ENCODE measurements around the gene TRAPPC1.
"Not testable (repeated sequence)": the region's sequence is repeated elsewhere in the genome, so short reads cannot be mapped to it uniquely, and the experiment has no call there.

TRAPPC1 gene, protein sequence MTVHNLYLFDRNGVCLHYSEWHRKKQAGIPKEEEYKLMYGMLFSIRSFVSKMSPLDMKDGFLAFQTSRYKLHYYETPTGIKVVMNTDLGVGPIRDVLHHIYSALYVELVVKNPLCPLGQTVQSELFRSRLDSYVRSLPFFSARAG

DNA sequence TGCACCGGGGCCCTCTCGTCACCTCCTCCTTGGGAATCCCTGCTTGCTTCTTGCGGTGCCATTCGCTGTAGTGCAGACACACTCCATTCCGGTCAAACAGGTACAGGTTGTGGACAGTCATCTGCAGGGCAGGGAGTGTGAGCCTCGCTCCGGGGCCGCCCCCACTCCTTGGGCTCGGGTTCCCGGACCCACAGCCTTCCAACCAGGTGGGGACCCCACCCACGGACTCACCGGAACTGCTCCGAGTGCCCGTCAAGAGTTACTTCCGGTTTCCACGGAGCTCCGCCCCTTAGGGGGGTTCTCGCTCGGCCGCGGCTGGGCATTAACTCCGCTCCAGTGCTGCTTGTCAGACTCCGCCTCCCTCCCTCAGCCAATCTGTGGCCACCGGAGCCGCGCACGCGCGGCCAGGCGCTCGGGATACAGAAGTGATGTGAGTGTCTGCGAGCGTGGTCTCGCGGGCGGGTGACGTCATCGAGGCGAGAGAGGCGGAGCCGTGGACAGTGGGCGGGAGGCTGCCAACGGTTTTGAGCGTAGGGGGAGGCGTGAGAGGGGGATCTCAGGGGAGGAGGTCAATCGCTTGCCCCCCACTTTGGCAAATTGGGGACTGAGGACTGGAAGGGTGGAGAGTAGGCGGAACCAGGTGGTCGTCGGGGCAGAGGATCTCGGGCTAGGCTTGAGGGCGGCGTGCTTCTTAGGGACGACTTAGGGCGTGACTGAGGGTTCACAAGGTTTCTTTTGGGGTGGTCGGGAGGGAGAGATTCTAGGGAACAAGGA lies at the start of gene TRAPPC1, which contains the start of gene CNTROB:
TSS of gene TRAPPC1 (minus strand) at position 238 of the 774 bp plus-strand sequence. CDS start at position 121, 117 bp downstream.
TSS of gene CNTROB (plus strand) at position 498 of the 774 bp plus-strand sequence. CDS start 874 bp downstream, outside the sequence.
- peak; percentile 94 for DNase-seq (ENCODE audit: low spot score)

DNA sequence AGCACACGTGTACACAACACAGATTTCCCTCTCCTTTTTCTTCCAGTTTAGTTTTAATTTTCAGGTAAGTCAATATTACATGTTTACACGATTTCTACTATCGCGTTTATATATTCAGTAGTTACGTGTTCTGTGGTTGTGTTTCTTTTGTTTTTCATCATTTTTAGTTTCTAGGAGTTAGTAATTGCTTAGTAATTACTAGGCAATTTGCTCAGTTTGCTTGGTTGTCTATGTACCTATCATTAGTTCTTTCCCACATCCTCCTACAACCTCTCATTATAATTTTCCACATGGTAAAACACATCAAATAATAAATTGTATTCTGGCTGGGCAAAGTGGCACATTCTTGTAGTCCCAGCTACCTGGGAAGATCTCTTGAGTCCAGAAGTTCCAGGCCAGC lies 46.1 kb upstream of the TRAPPC1 start:
- no peak for DNase-seq (ENCODE audit: low spot score)

DNA sequence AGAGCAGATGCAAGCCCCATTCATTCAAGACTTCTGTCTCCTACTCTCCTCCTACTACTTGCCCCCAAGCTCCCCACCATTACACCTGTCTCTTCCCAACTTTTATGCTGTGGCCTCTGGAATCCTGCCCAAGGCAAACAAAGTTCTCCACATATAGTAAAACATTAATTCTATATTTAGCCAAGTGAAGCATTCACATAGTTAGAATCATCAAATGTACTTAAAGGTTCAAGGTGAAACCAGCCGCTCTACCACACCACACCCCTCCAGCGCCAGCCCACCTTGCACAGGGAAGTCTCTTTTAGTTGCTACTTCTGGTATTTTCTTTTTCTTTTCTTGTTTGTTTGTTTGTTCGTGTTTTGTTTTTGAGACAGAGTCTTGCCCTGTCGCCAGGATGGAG lies 45.3 kb upstream of the TRAPPC1 start:
- DNase-seq (ENCODE audit: low spot score), result no peak

DNA sequence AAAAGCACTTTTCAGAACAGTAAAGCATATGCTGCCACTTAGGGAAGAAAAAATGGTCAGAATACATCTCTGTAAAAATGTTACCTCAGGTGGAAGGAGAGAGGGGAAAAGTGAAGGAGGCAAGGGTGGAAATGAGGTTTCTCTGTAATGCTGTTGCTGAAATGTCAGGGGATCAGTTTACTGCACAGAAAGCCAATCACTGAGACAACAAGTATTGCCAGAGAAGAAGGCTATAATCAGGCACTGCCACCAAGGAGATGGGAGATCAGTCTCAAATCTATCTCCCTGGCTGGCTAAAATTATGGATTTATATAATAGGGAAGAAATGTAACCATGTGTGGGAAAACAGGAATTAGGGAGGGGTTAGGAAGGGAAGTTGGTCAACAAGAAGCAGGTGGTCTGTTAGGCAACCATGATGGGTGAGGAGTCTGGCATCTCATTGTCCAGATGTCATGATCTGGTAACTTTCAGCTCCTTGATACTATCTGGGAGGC lies 42.9 kb upstream of the TRAPPC1 start:
- DNase-seq (ENCODE audit: low spot score), result no peak

DNA sequence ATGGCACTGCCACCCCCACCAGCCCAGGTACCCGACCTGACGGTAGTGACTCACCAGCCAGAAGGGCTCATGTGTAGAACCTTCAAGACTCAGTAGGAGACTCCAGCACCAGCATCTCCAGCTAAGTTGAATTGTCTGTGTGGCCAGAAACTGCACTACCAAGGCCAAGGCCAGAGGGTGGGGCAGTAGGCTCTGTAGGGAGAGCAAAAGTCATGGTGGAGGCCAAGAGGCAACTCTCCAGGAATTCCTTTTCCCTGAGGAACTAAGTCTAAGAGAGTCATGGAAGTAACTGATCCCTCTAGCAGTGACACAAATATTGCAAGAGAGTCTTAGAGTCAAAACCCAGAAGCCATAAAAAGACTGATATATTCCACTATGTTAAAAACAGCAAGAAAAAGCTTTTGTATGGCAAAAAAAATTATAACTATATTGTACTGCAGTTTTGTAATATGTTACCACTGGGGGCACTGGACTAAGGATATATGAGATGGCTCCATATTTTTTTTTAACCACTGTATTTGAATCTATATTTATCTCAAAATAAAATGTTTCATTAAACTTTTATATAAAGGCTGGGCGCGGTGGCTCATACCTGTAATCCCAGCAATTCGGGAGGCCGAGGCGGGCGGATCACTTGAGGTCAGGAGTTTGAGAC lies 40.5 kb upstream of the TRAPPC1 start:
- no peak for DNase-seq (ENCODE audit: low spot score)

DNA sequence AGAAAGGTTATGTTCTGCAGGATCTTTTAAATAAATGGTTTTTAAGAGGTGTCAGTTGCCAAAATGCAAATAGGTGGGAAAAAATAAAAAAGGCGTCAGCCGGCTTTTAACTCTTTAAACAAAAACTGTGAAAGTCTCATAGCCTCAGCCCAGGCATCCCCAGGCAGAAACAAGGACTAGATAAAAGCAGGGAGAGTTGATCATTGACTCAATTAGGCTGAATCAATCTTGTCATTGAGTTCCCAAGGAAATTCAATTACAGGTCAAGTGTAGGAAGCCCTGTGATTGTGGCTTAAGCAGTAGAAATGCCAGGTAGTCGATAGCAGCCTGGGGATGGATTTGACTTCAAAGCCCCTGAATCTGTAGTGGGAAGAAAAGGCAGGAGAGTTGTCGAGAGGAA lies 39.9 kb upstream of the TRAPPC1 start:
- DNase-seq (ENCODE audit: low spot score), result no peak

DNA sequence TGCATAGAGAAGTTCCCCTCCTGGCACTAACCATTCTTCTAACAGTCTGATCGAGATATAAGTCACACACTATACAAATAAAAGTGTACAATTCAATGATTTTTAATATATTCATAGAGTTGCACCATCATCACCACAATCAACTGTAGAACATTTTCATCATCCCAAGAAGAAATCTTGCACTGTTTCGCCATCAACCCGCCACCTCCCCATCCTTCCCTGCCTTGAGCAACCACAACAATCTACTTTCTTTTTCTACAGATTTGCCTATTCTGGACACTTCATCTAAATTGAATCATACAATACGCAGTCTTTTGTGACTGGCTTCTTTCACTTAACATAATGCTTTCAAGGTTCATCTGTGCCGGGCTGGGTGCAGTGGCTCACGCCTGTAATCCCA lies 37.7 kb upstream of the TRAPPC1 start:
- DNase-seq (ENCODE audit: low spot score), result no peak

DNA sequence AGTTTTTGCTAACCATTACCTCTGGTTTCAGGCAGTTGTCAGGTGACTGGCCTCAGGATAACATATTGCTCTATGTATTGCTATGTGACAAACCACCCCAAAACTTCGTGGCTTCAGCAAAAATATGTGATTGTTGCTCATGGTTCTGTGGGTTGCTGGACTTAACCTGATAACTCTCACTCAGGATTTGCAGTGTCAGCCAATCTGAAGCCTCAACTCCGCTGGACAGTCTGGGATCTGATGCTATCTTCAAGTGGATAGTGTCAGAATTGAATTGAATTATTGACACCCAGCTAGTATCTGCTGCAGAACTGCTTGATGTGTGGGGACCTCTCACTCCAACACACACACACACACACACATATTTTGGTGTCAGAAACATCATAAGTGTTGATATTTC lies 36.0 kb upstream of the TRAPPC1 start:
- DNase-seq (ENCODE audit: low spot score), result no peak

DNA sequence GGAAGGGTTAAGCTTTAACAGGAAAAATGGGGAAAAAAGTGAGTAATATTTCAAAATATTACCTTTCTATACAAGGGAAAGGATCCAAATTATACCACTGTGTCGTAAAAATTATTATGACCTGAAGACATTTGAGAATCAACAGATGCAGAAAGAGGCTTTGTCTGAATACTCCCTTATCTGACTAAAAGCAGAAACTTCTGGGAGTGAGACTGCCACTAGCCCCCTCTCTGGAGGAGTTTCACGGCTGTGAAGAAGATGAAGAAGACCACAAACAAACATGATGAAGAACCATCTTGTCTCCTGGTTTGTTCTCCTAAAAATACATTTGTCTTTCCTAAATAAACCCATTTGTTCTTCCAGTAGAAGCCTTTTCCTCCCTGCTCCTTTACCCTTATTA lies 29.7 kb upstream of the TRAPPC1 start:
- DNase-seq (ENCODE audit: low spot score), result no peak

DNA sequence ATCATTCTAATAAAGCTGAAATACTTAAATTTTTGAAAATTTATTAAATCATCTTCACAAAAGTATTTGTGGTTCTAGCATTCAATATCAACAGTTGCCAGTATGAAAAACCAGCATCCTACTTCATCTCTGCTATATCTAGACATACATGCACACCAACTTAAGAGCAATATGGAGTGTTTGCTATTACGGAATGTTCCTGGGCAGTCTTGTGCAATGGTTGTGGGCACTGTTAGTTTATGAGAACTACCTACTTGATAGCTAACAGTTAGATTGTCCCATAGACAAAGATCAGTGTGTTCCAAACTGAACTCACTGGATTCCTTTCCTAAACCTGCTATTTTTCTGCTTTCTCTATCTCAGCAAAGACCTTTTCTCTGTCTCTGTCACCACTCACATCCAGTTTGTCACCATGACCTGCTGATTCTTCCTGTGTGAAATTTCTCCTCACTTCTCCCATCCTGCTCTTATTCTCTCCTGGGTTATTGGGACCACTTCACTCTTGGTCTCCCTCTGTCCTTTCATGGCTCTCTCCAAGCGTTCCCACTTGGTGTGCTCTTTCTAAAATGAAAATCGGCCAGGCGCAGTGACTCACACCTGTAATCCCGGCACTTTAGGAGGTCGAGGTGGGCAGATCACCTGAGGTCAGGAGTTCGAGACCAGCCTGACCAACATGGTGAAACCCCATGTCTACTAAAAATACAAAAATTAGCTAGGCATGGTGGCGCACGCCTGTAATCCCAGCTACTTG lies 27.9 kb upstream of the TRAPPC1 start:
- no peak for DNase-seq (ENCODE audit: low spot score)

DNA sequence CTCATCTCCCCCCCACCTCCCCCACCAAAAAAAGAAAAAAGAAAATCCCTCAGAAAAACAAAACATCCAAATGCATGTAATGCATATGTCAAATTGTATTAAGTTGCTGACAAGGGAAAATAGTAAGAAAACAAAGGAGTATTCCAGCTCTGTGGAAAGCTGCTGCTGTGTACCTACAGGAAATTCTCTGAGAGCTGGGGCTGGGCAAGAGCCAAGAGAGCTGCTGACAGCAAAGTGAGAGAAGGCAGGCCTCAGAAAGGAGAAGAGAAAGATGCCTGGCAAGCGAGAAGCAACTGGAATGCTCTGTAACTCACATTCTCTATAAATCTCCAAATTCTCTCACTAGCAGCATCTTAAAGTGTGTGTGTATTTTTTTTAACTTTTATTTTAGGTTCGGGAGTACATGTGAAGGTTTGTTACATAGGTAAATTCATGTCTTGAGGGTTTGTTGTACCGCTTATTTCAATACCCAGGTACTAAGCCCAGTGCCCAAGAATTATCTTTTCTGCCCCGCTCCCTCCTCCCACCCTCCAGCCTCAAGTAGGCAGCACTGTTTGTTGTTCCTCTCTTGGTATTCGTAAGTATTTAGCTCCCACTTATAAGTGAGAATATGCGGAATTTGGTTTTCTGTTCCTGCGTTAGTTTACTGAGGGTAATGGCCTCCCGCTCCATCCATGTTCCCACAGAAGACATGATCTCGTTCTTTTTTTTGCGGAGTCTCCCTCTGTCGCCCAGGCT lies 24.7 kb upstream of the TRAPPC1 start:
- no peak for DNase-seq (ENCODE audit: low spot score)

DNA sequence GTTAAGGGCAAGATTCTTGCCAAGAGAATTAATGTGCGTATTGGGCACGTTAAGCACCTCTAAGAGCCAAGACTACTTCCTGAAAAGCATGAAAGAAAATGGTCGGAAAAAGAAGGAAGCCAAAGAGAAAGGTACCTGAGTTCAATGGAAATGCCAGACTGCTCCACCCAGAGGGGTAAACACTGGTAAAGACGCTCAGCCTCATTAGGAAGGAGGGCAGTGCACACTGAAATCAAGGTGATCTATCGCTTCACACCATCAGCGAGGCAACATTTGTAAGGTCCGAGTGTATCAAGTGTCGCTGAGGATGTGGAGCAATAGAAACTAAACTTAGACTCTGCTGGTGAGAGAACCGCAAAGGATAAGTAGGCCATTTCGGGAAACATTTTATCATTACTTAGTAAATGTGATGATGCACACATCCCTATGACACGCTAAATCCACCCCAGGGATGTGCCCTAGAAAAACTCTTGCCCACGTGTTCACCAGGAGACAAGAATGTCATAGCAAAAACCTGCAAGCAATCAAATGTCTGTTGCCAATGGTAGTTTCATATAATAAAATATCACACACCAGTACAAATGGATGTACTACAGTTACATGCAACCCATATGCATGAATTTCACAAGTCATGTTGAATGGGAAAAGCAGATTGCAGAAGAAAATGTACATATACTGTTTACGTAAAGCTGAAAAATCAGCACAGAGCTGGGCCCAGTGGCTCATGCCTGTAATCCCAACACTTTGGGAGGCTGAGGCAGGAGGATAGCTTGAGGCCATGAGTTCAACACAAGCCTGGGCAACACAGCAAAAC lies 23.9 kb upstream of the TRAPPC1 start:
- DNase-seq (ENCODE audit: low spot score), result no peak

DNA sequence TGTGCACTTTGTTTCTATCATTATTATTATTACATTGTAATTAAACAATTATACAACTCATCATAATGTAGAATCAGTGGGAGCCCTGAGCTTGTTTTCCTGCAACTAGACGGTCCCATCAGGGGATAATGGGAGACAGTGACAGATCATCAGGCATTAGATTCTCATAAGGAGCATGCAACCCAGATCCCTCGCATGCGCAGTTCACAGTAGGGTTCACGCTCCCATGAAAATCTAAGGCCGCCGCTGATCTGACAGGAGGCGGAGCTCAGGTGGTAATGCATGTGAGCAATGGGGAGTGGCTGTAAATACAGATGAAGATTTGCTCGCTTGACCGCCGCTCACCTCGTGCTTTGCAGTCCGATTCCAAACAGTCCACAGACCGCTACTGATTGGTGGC lies 21.5 kb upstream of the TRAPPC1 start:
- not testable (repeated sequence) for DNase-seq (ENCODE audit: low spot score)

DNA sequence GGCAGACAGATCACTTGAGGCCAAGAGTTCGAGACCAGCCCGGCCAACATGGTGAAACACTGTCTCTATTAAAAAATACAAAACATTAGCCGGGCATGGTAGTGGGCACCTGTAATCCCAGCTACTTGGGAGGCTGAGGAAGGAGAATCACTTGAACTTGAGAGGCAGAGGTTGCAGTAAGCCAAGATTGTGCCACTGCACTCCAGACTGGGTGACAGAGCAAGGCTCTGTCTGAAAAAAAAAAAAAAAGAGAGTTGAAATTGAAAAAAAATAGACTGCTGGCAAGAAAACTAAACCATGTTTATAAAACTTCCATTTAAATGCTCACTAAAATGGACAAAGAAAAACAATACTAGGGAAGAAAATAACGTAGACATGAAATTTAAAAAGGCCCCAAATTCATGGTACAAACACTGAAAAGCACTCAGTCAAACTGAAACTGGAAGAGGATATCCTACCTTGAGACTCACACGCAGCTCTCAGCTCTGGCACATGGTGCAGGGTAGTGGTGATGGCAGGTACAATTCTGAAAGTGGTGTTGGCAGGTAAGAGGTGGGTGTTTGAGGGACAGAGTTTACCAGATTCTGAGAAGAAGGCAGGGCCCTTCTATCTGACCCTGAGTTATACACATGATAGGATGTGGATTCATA lies 19.5 kb upstream of the TRAPPC1 start:
- DNase-seq (ENCODE audit: low spot score), result no peak

DNA sequence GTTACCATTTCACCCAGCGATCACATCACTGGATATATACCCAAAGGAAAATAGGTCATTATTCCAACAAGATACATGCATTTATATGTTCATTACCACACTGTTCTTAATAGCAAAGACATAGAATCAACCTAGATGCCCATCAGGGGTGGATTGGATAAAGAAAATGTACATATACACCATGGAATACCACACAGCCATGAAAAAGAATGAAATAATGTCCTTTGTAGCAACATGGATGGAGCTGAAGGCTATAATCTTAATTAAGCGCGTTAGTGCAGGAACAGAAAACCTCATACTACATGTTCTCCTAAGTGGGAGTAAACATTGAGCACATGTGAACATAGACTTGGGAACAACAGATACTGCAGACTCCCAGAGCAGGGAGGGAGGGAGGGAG lies 18.8 kb upstream of the TRAPPC1 start:
- no peak for DNase-seq (ENCODE audit: low spot score)

DNA sequence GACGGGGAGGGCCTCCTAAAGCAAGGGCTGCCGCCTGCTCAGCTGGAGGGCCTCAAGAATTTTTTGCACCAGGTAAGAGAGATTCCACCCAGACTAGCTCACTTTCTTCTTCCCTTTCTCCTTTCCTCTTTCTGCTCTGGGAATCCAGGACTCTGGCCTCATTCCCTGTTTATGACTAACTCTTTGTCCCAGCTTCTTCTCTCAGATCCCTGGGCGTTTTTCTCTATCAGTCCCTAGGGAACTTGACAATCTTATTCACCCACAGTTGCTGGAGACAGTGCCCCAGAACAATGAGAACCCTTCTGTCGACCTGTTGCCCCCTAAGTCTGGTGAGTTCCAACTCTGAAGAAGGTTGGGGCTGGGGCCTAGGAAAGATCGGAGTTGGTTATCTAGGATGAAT lies 15.9 kb upstream of the TRAPPC1 start:
- no peak for DNase-seq (ENCODE audit: low spot score)

DNA sequence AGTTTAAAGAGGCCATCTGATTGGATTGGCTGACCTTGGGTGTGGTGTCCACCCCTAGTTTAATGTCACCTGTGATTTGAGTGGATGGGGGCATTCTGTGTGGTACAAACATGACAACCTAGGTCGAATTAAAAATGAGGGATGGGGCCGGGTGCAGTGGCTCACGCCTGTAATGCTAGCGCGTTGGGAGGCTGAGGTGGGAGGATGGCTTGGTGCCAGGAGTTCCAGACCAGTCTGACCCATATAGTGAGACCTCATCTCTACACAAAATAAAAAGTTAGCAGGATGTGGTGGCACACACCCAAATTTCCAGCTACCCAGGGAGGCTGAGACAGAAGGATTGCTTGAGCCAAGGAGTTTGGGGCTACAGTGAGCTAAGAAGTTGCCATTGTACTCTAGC lies 14.7 kb upstream of the TRAPPC1 start:
- no peak for DNase-seq (ENCODE audit: low spot score)

DNA sequence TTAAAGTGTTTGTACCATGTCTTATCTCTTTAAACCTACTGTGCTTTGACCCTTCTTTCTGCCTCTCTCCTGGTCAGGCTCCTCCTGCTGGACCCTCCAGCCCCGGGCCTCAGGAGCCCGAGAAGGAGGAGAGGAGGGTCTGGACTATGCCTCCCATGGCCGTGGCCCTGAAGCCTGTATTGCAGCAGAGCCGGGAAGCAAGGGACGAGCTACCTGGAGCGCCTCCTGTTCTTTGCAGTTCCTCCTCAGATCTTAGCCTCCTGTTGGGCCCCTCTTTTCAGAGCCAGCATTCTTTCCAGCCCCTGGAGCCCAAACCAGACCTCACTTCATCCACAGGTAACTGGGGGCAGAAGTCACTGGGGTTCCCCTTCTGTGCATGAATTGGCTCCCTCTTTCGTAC lies 13.9 kb upstream of the TRAPPC1 start:
- no peak for DNase-seq (ENCODE audit: low spot score)

DNA sequence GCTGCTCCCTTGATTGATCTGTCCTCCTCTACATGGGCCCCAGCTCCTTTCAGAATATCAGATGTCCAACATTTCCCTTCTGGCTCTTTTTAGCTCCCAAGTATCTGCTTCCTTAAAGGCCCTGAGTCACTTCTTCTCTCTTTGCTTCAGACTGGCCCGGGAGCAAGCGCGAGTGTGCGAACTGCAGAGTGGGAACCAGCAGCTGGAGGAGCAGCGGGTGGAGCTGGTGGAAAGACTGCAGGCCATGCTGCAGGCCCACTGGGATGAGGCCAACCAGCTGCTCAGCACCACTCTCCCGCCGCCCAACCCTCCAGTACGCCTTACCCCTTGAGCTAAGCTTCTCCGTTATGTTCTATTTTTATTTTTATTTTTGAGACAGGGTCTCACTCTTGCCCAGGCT lies 12.6 kb upstream of the TRAPPC1 start:
- DNase-seq (ENCODE audit: low spot score), result no peak

DNA sequence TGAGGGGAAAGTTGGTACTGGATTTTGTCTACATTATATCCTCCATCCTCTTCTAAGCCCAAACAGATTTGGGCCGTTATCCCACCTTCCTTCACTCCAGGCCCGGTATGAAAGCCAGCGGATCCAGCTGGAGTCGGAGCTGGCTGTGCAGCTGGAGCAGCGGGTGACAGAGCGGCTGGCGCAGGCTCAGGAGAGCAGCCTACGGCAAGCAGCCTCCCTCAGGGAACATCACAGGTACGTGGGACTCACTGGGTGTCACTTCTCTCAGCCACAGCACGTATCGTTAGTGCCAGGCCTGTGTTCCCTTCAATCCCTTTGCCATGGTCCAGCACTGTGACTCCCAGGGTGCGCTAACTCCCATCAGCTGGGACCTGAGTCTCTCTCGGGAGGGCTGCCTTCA lies 11.5 kb upstream of the TRAPPC1 start:
- no peak for DNase-seq (ENCODE audit: low spot score)

All from D341Med (cell line).